ENCODE data around the gene TSHZ1.

TSHZ1 gene

GRCh38 chr18:75208155-75208835 is 2.3 kb upstream of the TSHZ1 start:
- DNase-seq: peak; percentile 68

- no peak for DNase-seq
These were observed 1.8 kb upstream of the TSHZ1 start for GRCh38 chr18:75208836-75209128.

GRCh38 chr18:75209129-75209950 is 1.3 kb upstream of the TSHZ1 start, which contains the start of gene PTGR3:
TSS of gene PTGR3 (minus strand) at chr18:75209139. CDS start at chr18:75209058, 81 bp downstream.
- DNase-seq: peak; percentile 92

- no peak for DNase-seq
These were observed 692 bp upstream of the TSHZ1 start for GRCh38 chr18:75209951-75210258.

- peak; percentile 46 for DNase-seq
These were observed 515 bp downstream of the TSHZ1 start for GRCh38 chr18:75211002-75211621.

- DNase-seq: no peak
These were observed 992 bp downstream of the TSHZ1 start for GRCh38 chr18:75211626-75211952.

GRCh38 chr18:75211953-75212750 is 1.6 kb downstream of the TSHZ1 start:
- DNase-seq: peak; percentile 79

- DNase-seq: no peak
These were observed 2.1 kb downstream of the TSHZ1 start for GRCh38 chr18:75212751-75213090.

- no peak for DNase-seq
These were observed 3.2 kb downstream of the TSHZ1 start for GRCh38 chr18:75213611-75214331.

GRCh38 chr18:75214332-75214690 is 3.7 kb downstream of the TSHZ1 start:
- DNase-seq: no peak

GRCh38 chr18:75214766-75215510 is 4.3 kb downstream of the TSHZ1 start:
- no peak for DNase-seq

- no peak for DNase-seq
These were observed 5.1 kb downstream of the TSHZ1 start for GRCh38 chr18:75215663-75216062.

- DNase-seq: no peak
These were observed 5.8 kb downstream of the TSHZ1 start for GRCh38 chr18:75216212-75216910.

- no peak for DNase-seq
These were observed 6.5 kb downstream of the TSHZ1 start for GRCh38 chr18:75216911-75217689.

GRCh38 chr18:75218065-75218923 is 7.7 kb downstream of the TSHZ1 start:
- no peak for DNase-seq

GRCh38 chr18:75219745-75220375 is 9.3 kb downstream of the TSHZ1 start:
- no peak for DNase-seq

- no peak for DNase-seq
These were observed 10.2 kb downstream of the TSHZ1 start for GRCh38 chr18:75220551-75221355.

GRCh38 chr18:75221397-75221796 is 10.8 kb downstream of the TSHZ1 start:
- DNase-seq: no peak

Data from femur (tissue), 1 donor.